ENCODE results near the gene LAMC1.

Gene LAMC1

DNA sequence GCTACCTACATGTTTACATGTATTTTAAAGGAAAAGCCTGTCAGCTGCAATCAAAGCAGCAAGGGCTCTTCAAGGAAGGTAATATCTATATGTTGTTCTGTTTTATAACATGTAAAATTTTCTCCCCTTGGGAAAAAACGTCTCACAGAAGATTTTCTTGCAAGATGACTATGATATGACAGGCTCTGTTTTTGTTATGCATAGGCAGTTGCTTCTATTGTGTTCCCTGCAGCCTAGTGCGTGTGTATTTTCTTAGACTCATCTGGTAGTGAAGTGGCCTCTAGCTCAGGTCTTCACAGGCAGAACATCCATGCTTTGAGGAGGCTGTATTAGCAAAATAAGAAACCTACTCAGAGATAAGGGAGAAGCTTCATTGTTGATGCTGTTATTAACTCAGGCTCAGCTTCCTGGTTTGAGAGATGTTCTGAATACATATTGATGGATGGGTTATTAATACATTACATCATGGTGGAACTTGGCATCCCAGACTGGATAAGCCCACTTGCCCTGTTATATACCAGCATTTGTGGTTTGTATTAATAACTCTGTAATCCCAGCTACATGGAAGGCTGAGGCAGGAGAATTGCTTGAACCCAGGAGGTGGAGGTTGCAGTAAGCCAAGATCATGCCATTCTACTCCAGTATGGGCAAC, 35.8 kb downstream of the LAMC1 start:
- 0 out of 2 replicates have a peak, but pooled peaks have one; percentile 1 for TF ChIP-seq EGR2 (tag by site-specific recombination; IDR thresholded peaks at IDR 0.05; ENCODE audit: low read depth)
- TF ChIP-seq ZNF157 (tag by site-specific recombination; IDR thresholded peaks at IDR 0.05): no peak
- no peak for TF ChIP-seq SCRT1 (tag by site-specific recombination; IDR thresholded peaks at IDR 0.05; ENCODE audit: borderline replicate concordance)
- no peak for TF ChIP-seq KLF7 (tag by site-specific recombination; IDR thresholded peaks at IDR 0.05; ENCODE audit: borderline replicate concordance)
- TF ChIP-seq, protein P1, sequence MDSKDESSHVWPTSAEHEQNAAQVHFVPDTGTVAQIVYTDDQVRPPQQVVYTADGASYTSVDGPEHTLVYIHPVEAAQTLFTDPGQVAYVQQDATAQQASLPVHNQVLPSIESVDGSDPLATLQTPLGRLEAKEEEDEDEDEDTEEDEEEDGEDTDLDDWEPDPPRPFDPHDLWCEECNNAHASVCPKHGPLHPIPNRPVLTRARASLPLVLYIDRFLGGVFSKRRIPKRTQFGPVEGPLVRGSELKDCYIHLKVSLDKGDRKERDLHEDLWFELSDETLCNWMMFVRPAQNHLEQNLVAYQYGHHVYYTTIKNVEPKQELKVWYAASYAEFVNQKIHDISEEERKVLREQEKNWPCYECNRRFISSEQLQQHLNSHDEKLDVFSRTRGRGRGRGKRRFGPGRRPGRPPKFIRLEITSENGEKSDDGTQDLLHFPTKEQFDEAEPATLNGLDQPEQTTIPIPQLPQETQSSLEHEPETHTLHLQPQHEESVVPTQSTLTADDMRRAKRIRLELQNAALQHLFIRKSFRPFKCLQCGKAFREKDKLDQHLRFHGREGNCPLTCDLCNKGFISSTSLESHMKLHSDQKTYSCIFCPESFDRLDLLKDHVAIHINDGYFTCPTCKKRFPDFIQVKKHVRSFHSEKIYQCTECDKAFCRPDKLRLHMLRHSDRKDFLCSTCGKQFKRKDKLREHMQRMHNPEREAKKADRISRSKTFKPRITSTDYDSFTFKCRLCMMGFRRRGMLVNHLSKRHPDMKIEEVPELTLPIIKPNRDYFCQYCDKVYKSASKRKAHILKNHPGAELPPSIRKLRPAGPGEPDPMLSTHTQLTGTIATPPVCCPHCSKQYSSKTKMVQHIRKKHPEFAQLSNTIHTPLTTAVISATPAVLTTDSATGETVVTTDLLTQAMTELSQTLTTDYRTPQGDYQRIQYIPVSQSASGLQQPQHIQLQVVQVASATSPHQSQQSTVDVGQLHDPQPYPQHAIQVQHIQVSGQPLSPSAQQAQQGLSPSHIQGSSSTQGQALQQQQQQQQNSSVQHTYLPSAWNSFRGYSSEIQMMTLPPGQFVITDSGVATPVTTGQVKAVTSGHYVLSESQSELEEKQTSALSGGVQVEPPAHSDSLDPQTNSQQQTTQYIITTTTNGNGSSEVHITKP (tag by site-specific recombination; IDR thresholded peaks at IDR 0.05): 0 out of 2 replicates have a peak, but pooled peaks have one; percentile 7
- no peak for TF ChIP-seq ZNF549 (tag by site-specific recombination; IDR thresholded peaks at IDR 0.05)
- TF ChIP-seq, protein P2, sequence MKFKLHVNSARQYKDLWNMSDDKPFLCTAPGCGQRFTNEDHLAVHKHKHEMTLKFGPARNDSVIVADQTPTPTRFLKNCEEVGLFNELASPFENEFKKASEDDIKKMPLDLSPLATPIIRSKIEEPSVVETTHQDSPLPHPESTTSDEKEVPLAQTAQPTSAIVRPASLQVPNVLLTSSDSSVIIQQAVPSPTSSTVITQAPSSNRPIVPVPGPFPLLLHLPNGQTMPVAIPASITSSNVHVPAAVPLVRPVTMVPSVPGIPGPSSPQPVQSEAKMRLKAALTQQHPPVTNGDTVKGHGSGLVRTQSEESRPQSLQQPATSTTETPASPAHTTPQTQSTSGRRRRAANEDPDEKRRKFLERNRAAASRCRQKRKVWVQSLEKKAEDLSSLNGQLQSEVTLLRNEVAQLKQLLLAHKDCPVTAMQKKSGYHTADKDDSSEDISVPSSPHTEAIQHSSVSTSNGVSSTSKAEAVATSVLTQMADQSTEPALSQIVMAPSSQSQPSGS (tag by site-specific recombination; IDR thresholded peaks at IDR 0.05; ENCODE audit: low read depth): peak; percentile 57
- TF ChIP-seq REPIN1 (tag by site-specific recombination; IDR thresholded peaks at IDR 0.05; ENCODE audit: low read depth): no peak
- TF ChIP-seq, protein P3, sequence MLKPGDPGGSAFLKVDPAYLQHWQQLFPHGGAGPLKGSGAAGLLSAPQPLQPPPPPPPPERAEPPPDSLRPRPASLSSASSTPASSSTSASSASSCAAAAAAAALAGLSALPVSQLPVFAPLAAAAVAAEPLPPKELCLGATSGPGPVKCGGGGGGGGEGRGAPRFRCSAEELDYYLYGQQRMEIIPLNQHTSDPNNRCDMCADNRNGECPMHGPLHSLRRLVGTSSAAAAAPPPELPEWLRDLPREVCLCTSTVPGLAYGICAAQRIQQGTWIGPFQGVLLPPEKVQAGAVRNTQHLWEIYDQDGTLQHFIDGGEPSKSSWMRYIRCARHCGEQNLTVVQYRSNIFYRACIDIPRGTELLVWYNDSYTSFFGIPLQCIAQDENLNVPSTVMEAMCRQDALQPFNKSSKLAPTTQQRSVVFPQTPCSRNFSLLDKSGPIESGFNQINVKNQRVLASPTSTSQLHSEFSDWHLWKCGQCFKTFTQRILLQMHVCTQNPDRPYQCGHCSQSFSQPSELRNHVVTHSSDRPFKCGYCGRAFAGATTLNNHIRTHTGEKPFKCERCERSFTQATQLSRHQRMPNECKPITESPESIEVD (tag by site-specific recombination; IDR thresholded peaks at IDR 0.05): peak; percentile 26; the same call in 1 of the 2 replicates
- TF ChIP-seq ZBTB1 (tag by site-specific recombination; IDR thresholded peaks at IDR 0.05): no peak
- TF ChIP-seq ZNF530 (tag by site-specific recombination; IDR thresholded peaks at IDR 0.05; ENCODE audit: low read depth): no peak
- TF ChIP-seq, protein P4, sequence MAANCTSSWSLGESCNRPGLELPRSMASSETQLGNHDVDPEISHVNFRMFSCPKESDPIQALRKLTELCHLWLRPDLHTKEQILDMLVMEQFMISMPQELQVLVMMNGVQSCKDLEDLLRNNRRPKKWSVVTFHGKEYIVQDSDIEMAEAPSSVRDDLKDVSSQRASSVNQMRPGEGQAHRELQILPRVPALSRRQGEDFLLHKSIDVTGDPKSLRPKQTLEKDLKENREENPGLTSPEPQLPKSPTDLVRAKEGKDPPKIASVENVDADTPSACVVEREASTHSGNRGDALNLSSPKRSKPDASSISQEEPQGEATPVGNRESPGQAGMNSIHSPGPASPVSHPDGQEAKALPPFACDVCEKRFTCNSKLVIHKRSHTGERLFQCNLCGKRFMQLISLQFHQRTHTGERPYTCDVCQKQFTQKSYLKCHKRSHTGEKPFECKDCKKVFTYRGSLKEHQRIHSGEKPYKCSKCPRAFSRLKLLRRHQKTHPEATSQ (tag by site-specific recombination; IDR thresholded peaks at IDR 0.05): no peak
- TF ChIP-seq, protein P5, sequence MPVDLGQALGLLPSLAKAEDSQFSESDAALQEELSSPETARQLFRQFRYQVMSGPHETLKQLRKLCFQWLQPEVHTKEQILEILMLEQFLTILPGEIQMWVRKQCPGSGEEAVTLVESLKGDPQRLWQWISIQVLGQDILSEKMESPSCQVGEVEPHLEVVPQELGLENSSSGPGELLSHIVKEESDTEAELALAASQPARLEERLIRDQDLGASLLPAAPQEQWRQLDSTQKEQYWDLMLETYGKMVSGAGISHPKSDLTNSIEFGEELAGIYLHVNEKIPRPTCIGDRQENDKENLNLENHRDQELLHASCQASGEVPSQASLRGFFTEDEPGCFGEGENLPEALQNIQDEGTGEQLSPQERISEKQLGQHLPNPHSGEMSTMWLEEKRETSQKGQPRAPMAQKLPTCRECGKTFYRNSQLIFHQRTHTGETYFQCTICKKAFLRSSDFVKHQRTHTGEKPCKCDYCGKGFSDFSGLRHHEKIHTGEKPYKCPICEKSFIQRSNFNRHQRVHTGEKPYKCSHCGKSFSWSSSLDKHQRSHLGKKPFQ (tag by site-specific recombination; IDR thresholded peaks at IDR 0.05): no peak
- no peak overlapping the region for H3K27ac ChIP-seq (ENCODE audit: extremely low read depth, low read depth, low read length)
- CTCF ChIA-PET: no interaction called here
- H3K9me3 ChIP-seq (ENCODE audit: control insufficient read depth, insufficient read depth, low read depth, low read length): no peaks in the 10 kb centered on the region
- no peak overlapping the region for H3K4me3 ChIP-seq (ENCODE audit: low read depth, low read length)
- POLR2A ChIA-PET: no interaction called here
- H3K4me1 ChIP-seq (ENCODE audit: control insufficient read depth, insufficient read depth, low read length): 0 out of 2 replicates have a peak, but pooled peaks cover 4% of the 10 kb centered on the region
- no peaks in the 10 kb centered on the region for H3K36me3 ChIP-seq (ENCODE audit: control insufficient read depth in 2 of 2, insufficient read depth in 1 of 2, low read length in 2 of 2)

DNA sequence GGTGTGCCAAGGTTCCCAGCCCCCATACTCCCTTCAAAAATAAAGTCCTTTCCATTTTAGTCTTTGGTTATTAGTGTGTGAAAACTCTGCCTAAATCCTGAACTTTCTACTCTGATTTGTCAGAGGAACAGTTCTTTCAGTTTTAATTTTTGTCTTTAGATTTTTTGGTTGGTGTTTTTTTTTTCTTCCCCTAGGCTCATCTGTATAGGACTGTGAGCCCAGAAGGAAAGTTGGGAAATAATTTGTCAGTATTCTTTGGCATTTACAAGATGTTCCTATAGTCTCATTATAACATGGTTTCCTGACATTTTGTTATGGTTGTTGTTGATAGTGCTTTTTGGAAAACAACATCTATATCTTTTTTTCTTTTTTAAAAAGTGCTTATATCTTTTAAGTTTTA, 38.0 kb downstream of the LAMC1 start:
- CTCF ChIA-PET: no interaction called here
- 0 out of 2 replicates have a peak, but pooled peaks cover 4% of the 10 kb centered on the region for H3K4me1 ChIP-seq (ENCODE audit: control insufficient read depth, insufficient read depth, low read length)

More for the DNA sequence above, 38.0 kb downstream of the LAMC1 start:
- POLR2A ChIA-PET: no interaction called here
- H3K9me3 ChIP-seq (ENCODE audit: control insufficient read depth, insufficient read depth, low read depth, low read length): no peaks in the 10 kb centered on the region
- no peak overlapping the region for H3K4me3 ChIP-seq (ENCODE audit: low read depth, low read length)
- no peaks in the 10 kb centered on the region for H3K36me3 ChIP-seq (ENCODE audit: control insufficient read depth in 2 of 2, insufficient read depth in 1 of 2, low read length in 2 of 2)
- no peak for TF ChIP-seq YY1 (tag by site-specific recombination; IDR thresholded peaks at IDR 0.05)
- no peak overlapping the region for H3K27ac ChIP-seq (ENCODE audit: extremely low read depth, low read depth, low read length)

Data from HEK293 (cell line).